ENCODE results near the gene CSNK1E. TPM values are rescaled to one million over a fixed set of nuclear protein-coding genes. Genes with fewer than 3 reads are reported as not detected.

The CSNK1E gene
- polyA plus RNA-seq, 1 donor, result 140 TPM

GRCh38 chr22:38305471-38306448 lies 11.5 kb downstream of the CSNK1E start:
- DNase-seq, result peak; percentile 43

GRCh38 chr22:38304526-38304925 lies 12.7 kb downstream of the CSNK1E start:
- DNase-seq, result no peak

GRCh38 chr22:38303974-38304373 lies 13.3 kb downstream of the CSNK1E start:
- no peak for DNase-seq

DNA sequence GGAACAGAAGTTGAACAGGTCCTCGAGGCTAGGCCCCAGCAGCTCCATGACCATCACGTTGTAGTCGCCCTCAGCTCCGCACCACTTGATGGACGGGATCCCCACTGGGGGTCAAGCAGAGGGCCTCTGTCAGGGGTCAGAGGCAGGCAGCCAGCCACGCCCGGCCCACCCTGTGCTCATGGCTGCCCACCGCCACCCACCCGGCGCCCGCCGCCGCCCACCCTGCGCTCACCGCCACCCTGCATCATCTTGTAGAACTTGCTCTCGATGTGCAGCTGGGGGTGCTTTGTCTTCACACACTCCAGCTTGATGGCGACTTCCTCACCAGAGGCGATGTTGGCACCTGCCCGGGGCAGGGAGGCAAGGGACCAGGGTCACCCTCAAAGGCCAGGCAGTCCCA lies 14.3 kb downstream of the CSNK1E start:
- no peak for DNase-seq

DNA sequence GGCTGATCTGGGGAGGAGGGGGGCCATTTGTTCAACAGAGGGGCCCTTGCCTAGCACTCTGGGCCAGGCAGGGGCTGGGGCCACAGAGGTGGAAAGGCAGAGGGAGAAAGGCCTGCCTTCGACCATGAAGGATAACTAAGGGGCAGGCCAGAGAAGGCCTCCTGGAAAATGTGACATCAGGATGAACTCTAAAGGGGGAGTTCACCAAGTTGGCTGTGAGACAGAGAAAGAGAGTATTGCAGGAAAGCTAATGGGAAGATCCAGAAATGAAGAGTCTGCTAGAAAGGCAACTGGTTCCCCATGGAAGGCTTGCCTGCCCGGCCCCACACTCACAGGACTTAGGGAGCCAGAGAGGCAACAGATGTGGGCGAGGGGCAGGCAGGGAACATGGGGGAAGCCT lies 16.3 kb downstream of the CSNK1E start:
- DNase-seq, result no peak

- no peak for DNase-seq
Observed at GRCh38 chr22:38300197-38300945, 16.9 kb downstream of the CSNK1E start.

- no peak for DNase-seq
Observed at GRCh38 chr22:38299770-38300102, 17.5 kb downstream of the CSNK1E start.

- no peak for DNase-seq
Observed at GRCh38 chr22:38298312-38299005, 18.8 kb downstream of the CSNK1E start.

GRCh38 chr22:38296372-38296771 lies 20.9 kb downstream of the CSNK1E start:
- DNase-seq, result no peak

- no peak for DNase-seq
Observed at GRCh38 chr22:38295863-38296262, 21.4 kb downstream of the CSNK1E start.

GRCh38 chr22:38295339-38295738 lies 21.9 kb downstream of the CSNK1E start:
- DNase-seq, result no peak

- no peak for DNase-seq
Observed at GRCh38 chr22:38294193-38294592, 23.0 kb downstream of the CSNK1E start.

DNA sequence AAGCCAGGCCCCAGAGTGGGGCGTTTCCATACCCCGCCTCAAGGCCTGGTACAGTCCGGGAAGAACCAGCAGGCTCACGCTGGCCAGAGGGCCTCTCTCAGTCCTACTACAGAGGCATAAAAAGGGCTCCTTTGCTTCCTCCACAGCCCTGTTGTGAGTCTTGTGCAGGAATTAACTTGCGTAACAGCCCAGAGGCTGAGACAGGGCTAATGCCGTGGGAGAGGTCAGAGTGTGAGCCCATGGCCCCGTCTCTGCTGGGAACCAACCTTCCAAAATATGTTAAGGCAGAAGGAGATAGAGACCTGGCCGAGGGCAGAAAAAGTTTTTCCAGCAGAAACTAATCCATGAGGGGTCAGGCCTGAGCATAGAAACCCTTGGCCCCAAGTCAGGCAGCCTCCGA lies 24.5 kb downstream of the CSNK1E start:
- DNase-seq, result no peak

- DNase-seq, result no peak
Observed at GRCh38 chr22:38291201-38291777, 25.9 kb downstream of the CSNK1E start.

GRCh38 chr22:38290347-38290746 lies 26.9 kb downstream of the CSNK1E start:
- no peak for DNase-seq

DNA sequence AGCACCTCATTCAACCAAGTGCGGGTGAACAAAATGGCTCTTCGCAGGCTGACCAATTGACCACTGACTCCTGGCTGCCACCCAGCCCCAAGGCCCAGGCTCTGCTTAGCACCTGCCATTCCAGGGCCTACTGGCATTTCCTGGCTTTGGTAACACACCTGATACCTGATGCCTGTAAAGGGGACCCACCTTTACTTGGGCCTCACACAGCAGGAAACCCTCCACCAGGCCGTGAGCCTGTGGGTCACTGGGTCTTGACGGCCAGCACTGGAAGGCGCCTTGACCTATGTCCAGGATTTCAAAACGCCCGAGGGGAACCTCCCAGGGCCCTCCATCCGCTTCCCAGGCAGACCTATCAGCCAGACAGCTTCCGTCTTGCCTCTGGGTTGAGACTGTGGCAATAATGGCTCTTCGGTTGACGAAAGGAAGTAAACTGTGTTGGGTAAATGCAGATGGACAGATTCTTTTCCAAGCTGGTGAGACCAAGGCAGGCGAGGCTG lies 27.6 kb downstream of the CSNK1E start:
- no peak for DNase-seq

- no peak for DNase-seq
Observed at GRCh38 chr22:38286915-38287669, 30.1 kb downstream of the CSNK1E start.

- DNase-seq, result no peak
Observed at GRCh38 chr22:38285018-38285417, 32.2 kb downstream of the CSNK1E start.

DNA sequence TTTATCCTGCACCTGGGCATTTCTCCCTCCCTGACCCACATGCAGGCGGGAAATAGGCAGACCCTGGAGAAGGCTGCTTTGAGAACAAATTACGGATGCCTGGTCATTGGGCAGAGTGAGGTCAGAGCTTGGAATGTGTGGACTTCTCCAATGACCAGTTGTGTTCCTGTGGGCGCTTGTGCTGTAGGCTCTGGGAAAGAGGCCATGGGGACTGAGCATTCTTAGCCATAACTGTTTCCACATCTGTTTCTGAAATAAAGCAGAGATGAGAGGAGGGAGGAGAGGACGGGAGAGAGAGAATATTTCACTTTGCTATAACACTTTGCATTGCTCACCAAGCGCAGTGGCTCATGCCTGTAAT lies 33.2 kb downstream of the CSNK1E start:
- peak; percentile 68 for DNase-seq

- DNase-seq, result no peak
Observed at GRCh38 chr22:38282397-38282796, 34.8 kb downstream of the CSNK1E start.

- DNase-seq, result no peak
Observed at GRCh38 chr22:38276166-38276565, 41.1 kb downstream of the CSNK1E start.
